ENCODE measurements around the gene DHFR. TPM values are rescaled to one million over a fixed set of nuclear protein-coding genes. Genes with fewer than 3 reads are reported as not detected.
"Not testable (repeated sequence)": the region's sequence is repeated elsewhere in the genome, so short reads cannot be mapped to it uniquely, and the experiment has no call there.

The DHFR gene
- total RNA-seq, 1 experiment from 2014 or later: 58.7 TPM

GRCh38 chr5:80584770-80585169 lies 70.0 kb downstream of the DHFR start:
- no peak for TF ChIP-seq SP1 (IDR thresholded peaks at IDR 0.05; ENCODE audit: low read depth)
- ChIA-PET CTCF (no interaction called here), RAD21 (ENCODE audit: low non-redundant PET in 1 of 2, low total read pairs in 2 of 2, uncharacterized antibody in 2 of 2, unreplicated experiment in 2 of 2) (no interaction called here), POLR2A (no interaction called here)
- no peaks in the 10 kb centered on the region for H3K36me3 ChIP-seq (ENCODE audit: control insufficient read depth in 1 of 2, insufficient read depth in 2 of 2, low read length in 2 of 2)
- ATAC-seq: no peak
- no TSS peak for BruUV-seq (replicated peaks)
- H3K79me2 ChIP-seq (ENCODE audit: insufficient read depth, low read length): no peaks in the 10 kb centered on the region
- DNase-seq (ENCODE audit: low read depth, low spot score): no peak
- H2AFZ ChIP-seq (ENCODE audit: low read depth, low read length, poor library complexity, severe bottlenecking): no peak overlapping the region
- H3K4me1 ChIP-seq (ENCODE audit: control insufficient read depth in 1 of 2, insufficient read depth in 2 of 2, low read length in 2 of 2): no peaks in the 10 kb centered on the region
- H3K27me3 ChIP-seq (ENCODE audit: insufficient read depth, low read length): no peaks in the 10 kb centered on the region
- H3K9me2 ChIP-seq (ENCODE audit: insufficient read depth): no peaks in the 10 kb centered on the region
- H3K4me2 ChIP-seq (ENCODE audit: low read length): no peak overlapping the region
- no peak overlapping the region for H3K4me3 ChIP-seq (replicated peaks in 1 of 2; ENCODE audit: low read depth in 1 of 2, low read length in 2 of 2)
- H3K9me3 ChIP-seq (ENCODE audit: control insufficient read depth in 1 of 2, insufficient read depth in 1 of 2, low read depth in 1 of 2, low read length in 2 of 2): no peaks in the 10 kb centered on the region
- no peak overlapping the region for H3K27ac ChIP-seq (ENCODE audit: low read depth, low read length)
- intact Hi-C loops (cut with micrococcal nuclease): no loop called here
- no peak overlapping the region for H3K9ac ChIP-seq (ENCODE audit: low read length)
- H4K20me1 ChIP-seq (ENCODE audit: insufficient read depth): no peaks in the 10 kb centered on the region

GRCh38 chr5:80580291-80580690 lies 74.5 kb downstream of the DHFR start:
- H3K36me3 ChIP-seq (ENCODE audit: control insufficient read depth in 1 of 2, insufficient read depth in 2 of 2, low read length in 2 of 2); H3K9me3 ChIP-seq (ENCODE audit: control insufficient read depth in 1 of 2, insufficient read depth in 1 of 2, low read depth in 1 of 2, low read length in 2 of 2); intact Hi-C loops (cut with micrococcal nuclease); ATAC-seq; H3K9me2 ChIP-seq (ENCODE audit: insufficient read depth); H3K27ac ChIP-seq (ENCODE audit: low read depth, low read length); DNase-seq (ENCODE audit: low read depth, low spot score); H3K79me2 ChIP-seq (ENCODE audit: insufficient read depth, low read length); H3K4me3 ChIP-seq (replicated peaks in 1 of 2; ENCODE audit: low read depth in 1 of 2, low read length in 2 of 2); H3K4me1 ChIP-seq (ENCODE audit: control insufficient read depth in 1 of 2, insufficient read depth in 2 of 2, low read length in 2 of 2); CTCF ChIA-PET; H3K27me3 ChIP-seq (ENCODE audit: insufficient read depth, low read length); H3K4me2 ChIP-seq (ENCODE audit: low read length); RAD21 ChIA-PET (ENCODE audit: low non-redundant PET in 1 of 2, low total read pairs in 2 of 2, uncharacterized antibody in 2 of 2, unreplicated experiment in 2 of 2); H3K9ac ChIP-seq (ENCODE audit: low read length); H2AFZ ChIP-seq (ENCODE audit: low read depth, low read length, poor library complexity, severe bottlenecking); POLR2A ChIA-PET; H4K20me1 ChIP-seq (ENCODE audit: insufficient read depth); BruUV-seq (replicated peaks): not testable (repeated sequence)

- Histone ChIP-seq H3K4me2 (ENCODE audit: low read length) (no peak overlapping the region), H3K27ac (ENCODE audit: low read depth, low read length) (no peak overlapping the region), H3K9ac (ENCODE audit: low read length) (no peak overlapping the region), H3K9me3 (ENCODE audit: control insufficient read depth in 1 of 2, insufficient read depth in 1 of 2, low read depth in 1 of 2, low read length in 2 of 2) (no peaks in the 10 kb centered on the region), H3K36me3 (ENCODE audit: control insufficient read depth in 1 of 2, insufficient read depth in 2 of 2, low read length in 2 of 2) (no peaks in the 10 kb centered on the region), H3K79me2 (ENCODE audit: insufficient read depth, low read length) (no peaks in the 10 kb centered on the region), H3K27me3 (ENCODE audit: insufficient read depth, low read length) (no peaks in the 10 kb centered on the region), H3K4me3 (replicated peaks in 1 of 2; ENCODE audit: low read depth in 1 of 2, low read length in 2 of 2) (no peak overlapping the region), H3K4me1 (ENCODE audit: control insufficient read depth in 1 of 2, insufficient read depth in 2 of 2, low read length in 2 of 2) (no peaks in the 10 kb centered on the region), H2AFZ (ENCODE audit: low read depth, low read length, poor library complexity, severe bottlenecking) (no peak overlapping the region), H3K9me2 (ENCODE audit: insufficient read depth) (no peaks in the 10 kb centered on the region), H4K20me1 (ENCODE audit: insufficient read depth) (no peaks in the 10 kb centered on the region)
- POLR2A ChIA-PET: no interaction called here
- RAD21 ChIA-PET (ENCODE audit: low non-redundant PET in 1 of 2, low total read pairs in 2 of 2, uncharacterized antibody in 2 of 2, unreplicated experiment in 2 of 2): no interaction called here
- intact Hi-C loops (cut with micrococcal nuclease): no loop called here
- CTCF ChIA-PET: no interaction called here
- DNase-seq (ENCODE audit: low read depth, low spot score): no peak
- no TSS peak for BruUV-seq (replicated peaks)
- no peak for ATAC-seq
- TF ChIP-seq SP1 (IDR thresholded peaks at IDR 0.05; ENCODE audit: low read depth): no peak
- TF ChIP-seq POLR2A (IDR thresholded peaks at IDR 0.05; ENCODE audit: borderline replicate concordance, extremely low read depth, insufficient read depth, insufficient read length): no peak
- no peak for TF ChIP-seq ZNF274 (IDR thresholded peaks at IDR 0.05; ENCODE audit: low read depth, low read length)
- TF ChIP-seq CEBPB (IDR thresholded peaks at IDR 0.05; ENCODE audit: low read depth): no peak
- TF ChIP-seq ELF1 (IDR thresholded peaks at IDR 0.05; ENCODE audit: borderline replicate concordance, low read depth): no peak
- TF ChIP-seq ZBTB33 (IDR thresholded peaks at IDR 0.05; ENCODE audit: extremely low read depth, insufficient replicate concordance, low read length): no peak
- TF ChIP-seq CBX3 (IDR thresholded peaks at IDR 0.05; ENCODE audit: low read depth): no peak
- TF ChIP-seq POLR2AphosphoS5 (IDR thresholded peaks at IDR 0.05; ENCODE audit: low read depth, low read length): no peak
- no peak for TF ChIP-seq RAD21 (IDR thresholded peaks at IDR 0.05; ENCODE audit: low read depth)
- TF ChIP-seq YY1 (IDR thresholded peaks at IDR 0.05; ENCODE audit: extremely low read depth, insufficient replicate concordance, low read depth, low read length): no peak
- TF ChIP-seq EZH2phosphoT487 (IDR thresholded peaks at IDR 0.05; ENCODE audit: borderline replicate concordance): no peak
Observed at GRCh38 chr5:80579050-80579449, 75.7 kb downstream of the DHFR start.

All from HCT116 (cell line).